CD8-positive, alpha-beta memory T cell (primary cell): ENCODE data around the gene KCNS1. TPM values are rescaled to one million over a fixed set of nuclear protein-coding genes. Genes with fewer than 3 reads are reported as not detected.

ENCODE experiments used
- CTCF ChIA-PET: fragments of 350-600 bp; sonication (Branson Sonifier 250); formaldehyde crosslinking; loops from one replicate; lab custom pipeline; 2021; ENCODE audit warnings: antibody characterized with exemption; lab: Charles Lee
- POLR2A ChIA-PET: fragments of 350-600 bp; sonication (Branson Sonifier 250); formaldehyde crosslinking; loops from one replicate; lab custom pipeline; 2021; ENCODE audit warnings: antibody characterized with exemption; lab: Charles Lee
- DNase-seq, 5 donors: peaks; one replicate each; pipeline versions ENCODE4 v3.0.0 to v3.0.0-alpha.2; 2020 to 2022; ENCODE audit warnings: mixed read lengths in 1 of 5
- H3K27ac ChIP-seq: one replicate; pipeline ENCODE4 v1.7.0; 2013; ENCODE audit warnings: low read depth, mild to moderate bottlenecking, low read length, moderate library complexity
- H3K27me3 ChIP-seq: 2 replicates; pipeline ENCODE4 v1.7.0; 2013; ENCODE audit warnings: low read length, mild to moderate bottlenecking; ENCODE audit not compliant: insufficient read depth, poor library complexity, severe bottlenecking
- H3K36me3 ChIP-seq: 2 replicates; pipeline ENCODE4 v1.7.0; 2013; ENCODE audit warnings: mild to moderate bottlenecking, low read length, moderate library complexity; ENCODE audit not compliant: insufficient read depth
- H3K4me1 ChIP-seq: 2 replicates; pipeline ENCODE4 v1.7.0; 2013; ENCODE audit warnings: mild to moderate bottlenecking, low read length, moderate library complexity; ENCODE audit not compliant: insufficient read depth
- H3K4me3 ChIP-seq: 2 replicates; pipeline ENCODE4 v1.7.0; 2013; ENCODE audit warnings: mild to moderate bottlenecking, low read length
- H3K9me3 ChIP-seq: 2 replicates; pipeline ENCODE4 v1.7.0; 2013; ENCODE audit warnings: mild to moderate bottlenecking, low read length
- H3K27ac Mint-ChIP-seq, 8 donors: one replicate each; pipeline ENCODE4 v1.8.0; 2020 to 2021; ENCODE audit warnings: mixed read lengths in 8 of 8, mild to moderate bottlenecking in 6 of 8, inconsistent platforms in 3 of 8, moderate library complexity in 3 of 8
- H3K27me3 Mint-ChIP-seq, 2 donors: one replicate each; pipeline ENCODE4 v1.8.0; 2020 to 2021; ENCODE audit warnings: mixed read lengths in 2 of 2, mild to moderate bottlenecking in 1 of 2, moderate library complexity in 1 of 2
- H3K36me3 Mint-ChIP-seq, 3 donors: one replicate each; pipeline ENCODE4 v1.8.0; 2020 to 2021; ENCODE audit warnings: mixed read lengths in 3 of 3, inconsistent platforms in 1 of 3, mild to moderate bottlenecking in 1 of 3
- H3K4me1 Mint-ChIP-seq, 3 donors: one replicate each; pipeline ENCODE4 v1.8.0; 2020 to 2021; ENCODE audit warnings: mixed read lengths in 3 of 3, inconsistent platforms in 1 of 3, mild to moderate bottlenecking in 1 of 3
- H3K4me3 Mint-ChIP-seq, 7 donors: one replicate each; pipeline ENCODE4 v1.8.0; 2020 to 2021; ENCODE audit warnings: mixed read lengths in 7 of 7, mild to moderate bottlenecking in 6 of 7, moderate library complexity in 4 of 7, inconsistent platforms in 2 of 7
- H3K9me3 Mint-ChIP-seq, 5 donors: one replicate each; pipeline ENCODE4 v1.8.0; 2020 to 2022; ENCODE audit warnings: mixed read lengths in 5 of 5, mild to moderate bottlenecking in 3 of 5, moderate library complexity in 2 of 5, inconsistent platforms in 1 of 5
- polyA plus RNA-seq: library from polyadenylated mRNA; unstranded; fragments of 300-500 nt; fragmentation: Illumina TruSeq; gene quantifications from one replicate; pipeline ENCODE4 v1.2.3, GENCODE V29; 2021
- total RNA-seq, 2 experiments: library from RNA; stranded (reverse); gene quantifications; one replicate each; pipeline ENCODE4 v1.2.3, GENCODE V29; 2021

Gene KCNS1
- total and polyA plus RNA-seq, 3 experiments from 2014 or later: 0.16 to 0.28 TPM; not detected in 1

- H3K27me3 Mint-ChIP-seq: no peaks in the 10 kb centered on the region
- no peak overlapping the region for H3K27ac ChIP-seq
- no peaks in the 10 kb centered on the region for H3K9me3 Mint-ChIP-seq
- peaks cover 47% of the 10 kb centered on the region for H3K36me3 ChIP-seq
- H3K27me3 ChIP-seq: no peaks in the 10 kb centered on the region
- H3K4me1 Mint-ChIP-seq: peaks cover 84 to 93% (median 92%) of the 10 kb centered on the region in 3 donors
- no peak overlapping the region for H3K4me3 ChIP-seq
- POLR2A ChIA-PET: no interaction called here
- CTCF ChIA-PET: no interaction called here
- peaks cover 9 to 86% (median 16%) of the 10 kb centered on the region in 3 donors for H3K36me3 Mint-ChIP-seq
- peaks cover 42% of the 10 kb centered on the region for H3K4me1 ChIP-seq
- DNase-seq: no peak
- no peak overlapping the region for H3K4me3 Mint-ChIP-seq
- H3K9me3 ChIP-seq: no peaks in the 10 kb centered on the region
- H3K27ac Mint-ChIP-seq: peak overlapping the region in 7 of 8 donors; percentile 37 to 75 (median 55)
These were observed 44.3 kb downstream of the KCNS1 start for GRCh38 chr20:45056473-45057173.

GRCh38 chr20:45055056-45055455 is 45.9 kb downstream of the KCNS1 start:
- Mint-ChIP-seq H3K9me3 (no peaks in the 10 kb centered on the region), H3K4me1 (peaks cover 78 to 89% (median 89%) of the 10 kb centered on the region in 3 donors), H3K36me3 (peaks cover 9 to 80% (median 20%) of the 10 kb centered on the region in 3 donors), H3K27ac (peak overlapping the region; percentile 20 to 92 (median 71)), H3K27me3 (no peaks in the 10 kb centered on the region), H3K4me3 (peak overlapping the region in 3 of 7 donors; percentile 36 to 82 (median 43))
- H3K4me3 ChIP-seq: no peak overlapping the region
- no peak for DNase-seq
- H3K27ac ChIP-seq: no peak overlapping the region
- H3K4me1 ChIP-seq: peaks cover 56% of the 10 kb centered on the region
- no peaks in the 10 kb centered on the region for H3K27me3 ChIP-seq
- ChIA-PET CTCF (interaction anchor here (1.5 to 3.3 kb wide), 3 partner anchors 11 to 44 kb away, joined by 4 to 13 read pairs (median 5); no protein-coding TSS in a partner anchor), POLR2A (no interaction called here)
- no peaks in the 10 kb centered on the region for H3K9me3 ChIP-seq
- H3K36me3 ChIP-seq: peaks cover 40% of the 10 kb centered on the region

- Mint-ChIP-seq H3K9me3 (no peaks in the 10 kb centered on the region), H3K27ac (peak overlapping the region; percentile 10 to 76 (median 62)), H3K4me1 (peaks cover 81 to 92% (median 92%) of the 10 kb centered on the region in 3 donors), H3K4me3 (peak overlapping the region in 6 of 7 donors; percentile 11 to 59 (median 41)), H3K36me3 (peaks cover 9 to 84% (median 19%) of the 10 kb centered on the region in 3 donors), H3K27me3 (no peaks in the 10 kb centered on the region)
- Histone ChIP-seq H3K27me3 (no peaks in the 10 kb centered on the region), H3K4me3 (no peak overlapping the region), H3K36me3 (peaks cover 40% of the 10 kb centered on the region), H3K27ac (no peak overlapping the region), H3K9me3 (no peaks in the 10 kb centered on the region), H3K4me1 (peaks cover 62% of the 10 kb centered on the region)
- ChIA-PET POLR2A (interaction anchor here (0.6 to 0.9 kb wide), 2 partner anchors 10 to 746 kb away, joined by 3 read pairs; no protein-coding TSS in a partner anchor), CTCF (interaction anchor here (1.4 to 3.3 kb wide), 3 partner anchors 10 to 58 kb away, joined by 3 to 13 read pairs (median 9); no protein-coding TSS in a partner anchor)
- no peak for DNase-seq
These were observed 47.2 kb downstream of the KCNS1 start for GRCh38 chr20:45053430-45054351.

- peak in 3 of 5 donors; percentile 35 to 51 (median 41) for DNase-seq
- ChIA-PET POLR2A (interaction anchor here (0.6 to 0.9 kb wide), 3 partner anchors 9 to 747 kb away, joined by 3 read pairs; no protein-coding TSS in a partner anchor), CTCF (interaction anchor here (1.4 to 3.3 kb wide), 3 partner anchors 9 to 57 kb away, joined by 3 to 13 read pairs (median 9); no protein-coding TSS in a partner anchor)
- Mint-ChIP-seq H3K9me3 (no peaks in the 10 kb centered on the region), H3K27me3 (no peaks in the 10 kb centered on the region), H3K27ac (peak overlapping the region in 7 of 8 donors; percentile 44 to 76 (median 64)), H3K4me1 (peaks cover 79 to 92% (median 92%) of the 10 kb centered on the region in 3 donors), H3K36me3 (peaks cover 9 to 84% (median 19%) of the 10 kb centered on the region in 3 donors), H3K4me3 (peak overlapping the region in 6 of 7 donors; percentile 11 to 59 (median 41))
- no peak overlapping the region for H3K4me3 ChIP-seq
- peaks cover 40% of the 10 kb centered on the region for H3K36me3 ChIP-seq
- H3K4me1 ChIP-seq: peaks cover 60% of the 10 kb centered on the region
- no peaks in the 10 kb centered on the region for H3K9me3 ChIP-seq
- no peak overlapping the region for H3K27ac ChIP-seq
- H3K27me3 ChIP-seq: no peaks in the 10 kb centered on the region
These were observed 48.1 kb downstream of the KCNS1 start for GRCh38 chr20:45052698-45053429.

GRCh38 chr20:45051204-45052060 is 49.5 kb downstream of the KCNS1 start:
- ChIA-PET CTCF (interaction anchor here (1.3 kb wide), 1 partner anchor 40 kb away, joined by 3 read pairs; no protein-coding TSS in a partner anchor), POLR2A (interaction anchor here (0.6 kb wide), 1 partner anchor 85 kb away, joined by 5 read pairs; the partner anchor contains the start of gene STK4)
- Mint-ChIP-seq H3K27me3 (no peaks in the 10 kb centered on the region), H3K4me3 (peak overlapping the region; percentile 5 to 66 (median 49)), H3K4me1 (peaks cover 81 to 91% (median 91%) of the 10 kb centered on the region in 3 donors), H3K9me3 (no peaks in the 10 kb centered on the region), H3K36me3 (peaks cover 9 to 83% (median 15%) of the 10 kb centered on the region in 3 donors), H3K27ac (peak overlapping the region in 6 of 8 donors; percentile 28 to 90 (median 68))
- Histone ChIP-seq H3K9me3 (no peaks in the 10 kb centered on the region), H3K27me3 (no peaks in the 10 kb centered on the region), H3K4me3 (no peak overlapping the region), H3K4me1 (peaks cover 69% of the 10 kb centered on the region), H3K27ac (no peak overlapping the region), H3K36me3 (peaks cover 28% of the 10 kb centered on the region)
- DNase-seq: no peak

GRCh38 chr20:45049904-45050471 is 50.9 kb downstream of the KCNS1 start:
- peaks cover 73 to 86% (median 84%) of the 10 kb centered on the region in 3 donors for H3K4me1 Mint-ChIP-seq
- H3K27ac ChIP-seq: no peak overlapping the region
- H3K27me3 ChIP-seq: no peaks in the 10 kb centered on the region
- H3K4me1 ChIP-seq: peaks cover 69% of the 10 kb centered on the region
- POLR2A ChIA-PET: interaction anchor here (0.9 kb wide), 1 partner anchor 80 kb away, joined by 5 read pairs; no protein-coding TSS in a partner anchor
- peaks cover 3 to 82% (median 10%) of the 10 kb centered on the region in 3 donors for H3K36me3 Mint-ChIP-seq
- H3K9me3 ChIP-seq: no peaks in the 10 kb centered on the region
- CTCF ChIA-PET: interaction anchor here (1.2 to 1.3 kb wide), 2 partner anchors 38 to 46 kb away, joined by 3 to 5 read pairs; no protein-coding TSS in a partner anchor
- peaks cover 19% of the 10 kb centered on the region for H3K36me3 ChIP-seq
- H3K27me3 Mint-ChIP-seq: no peaks in the 10 kb centered on the region
- H3K27ac Mint-ChIP-seq: peak overlapping the region; percentile 70 to 90 (median 79)
- H3K4me3 ChIP-seq: no peak overlapping the region
- H3K4me3 Mint-ChIP-seq: peak overlapping the region in 6 of 7 donors; percentile 14 to 75 (median 59)
- H3K9me3 Mint-ChIP-seq: no peaks in the 10 kb centered on the region
- DNase-seq: no peak
